ENCODE data around the gene TMSB10. TPM values are rescaled to one million over a fixed set of nuclear protein-coding genes. Genes with fewer than 3 reads are reported as not detected.
"Not testable (repeated sequence)": the region's sequence is repeated elsewhere in the genome, so short reads cannot be mapped to it uniquely, and the experiment has no call there.

Gene TMSB10
- total RNA-seq, 1 donor from 2014 or later, result 3,273 TPM

DNA sequence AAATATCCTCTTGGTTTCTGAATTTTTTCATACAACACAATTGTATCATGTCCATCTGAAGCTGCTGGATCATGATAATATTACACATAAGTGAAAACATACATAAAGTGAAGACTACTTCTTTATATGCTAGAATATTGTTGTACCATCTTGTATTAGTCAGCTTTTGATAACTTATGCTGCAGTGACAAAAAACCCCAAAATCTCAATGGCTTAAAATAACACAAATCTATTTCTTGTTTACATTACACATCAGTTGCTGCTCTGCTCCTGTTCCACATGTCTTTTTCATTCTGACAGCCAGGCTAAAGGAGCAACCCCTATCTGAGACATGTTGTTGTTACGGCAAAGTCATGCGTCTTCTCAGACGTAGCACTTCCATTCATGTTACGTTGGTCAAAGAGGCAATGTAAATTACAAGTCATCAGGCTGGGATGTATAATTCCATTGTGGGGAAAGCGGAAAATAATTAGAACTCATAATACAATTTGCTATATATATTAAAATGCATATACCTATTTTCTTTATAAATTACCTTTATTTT is 5.8 kb downstream of the TMSB10 start:
- Mint-ChIP-seq H3K27me3 (ENCODE audit: unreplicated experiment) (peaks cover 20% of the 10 kb centered on the region), H3K4me3 (ENCODE audit: unreplicated experiment) (no peak overlapping the region)
- DNase-seq, result no peak

GRCh38 chr2:84912984-84913383 is 7.5 kb downstream of the TMSB10 start:
- Mint-ChIP-seq H3K27me3 (ENCODE audit: unreplicated experiment) (peaks cover 7% of the 10 kb centered on the region), H3K9me3 (ENCODE audit: unreplicated experiment) (peaks cover 5% of the 10 kb centered on the region), H3K4me1 (ENCODE audit: low read depth, unreplicated experiment) (no peaks in the 10 kb centered on the region), H3K27ac (ENCODE audit: unreplicated experiment) (no peak overlapping the region), H3K36me3 (ENCODE audit: unreplicated experiment) (peaks cover 12% of the 10 kb centered on the region), H3K4me3 (ENCODE audit: unreplicated experiment) (no peak overlapping the region)
- DNase-seq, result no peak
- no peak for TF ChIP-seq CTCF (IDR thresholded peaks at IDR 0.05; ENCODE audit: partially characterized antibody, unreplicated experiment)

More for the DNA sequence above, 5.8 kb downstream of the TMSB10 start:
- H3K4me1 Mint-ChIP-seq (ENCODE audit: low read depth, unreplicated experiment), result peaks cover 3% of the 10 kb centered on the region
- H3K27ac Mint-ChIP-seq (ENCODE audit: unreplicated experiment), result no peak overlapping the region
- H3K9me3 Mint-ChIP-seq (ENCODE audit: unreplicated experiment), result peaks cover 12% of the 10 kb centered on the region
- H3K36me3 Mint-ChIP-seq (ENCODE audit: unreplicated experiment), result peaks cover 19% of the 10 kb centered on the region
- no peak for TF ChIP-seq CTCF (IDR thresholded peaks at IDR 0.05; ENCODE audit: partially characterized antibody, unreplicated experiment)

- Mint-ChIP-seq H3K4me3 (ENCODE audit: unreplicated experiment) (no peak overlapping the region), H3K4me1 (ENCODE audit: low read depth, unreplicated experiment) (no peaks in the 10 kb centered on the region), H3K27me3 (ENCODE audit: unreplicated experiment) (peaks cover 3% of the 10 kb centered on the region), H3K27ac (ENCODE audit: unreplicated experiment) (no peak overlapping the region), H3K36me3 (ENCODE audit: unreplicated experiment) (peaks cover 9% of the 10 kb centered on the region), H3K9me3 (ENCODE audit: unreplicated experiment) (peaks cover 3% of the 10 kb centered on the region)
- no peak for DNase-seq
- no peak for TF ChIP-seq CTCF (IDR thresholded peaks at IDR 0.05; ENCODE audit: partially characterized antibody, unreplicated experiment)
These were observed 8.9 kb downstream of the TMSB10 start for GRCh38 chr2:84914334-84914733.

- DNase-seq; H3K9me3 Mint-ChIP-seq (ENCODE audit: unreplicated experiment); H3K27me3 Mint-ChIP-seq (ENCODE audit: unreplicated experiment); H3K36me3 Mint-ChIP-seq (ENCODE audit: unreplicated experiment); H3K4me3 Mint-ChIP-seq (ENCODE audit: unreplicated experiment); H3K27ac Mint-ChIP-seq (ENCODE audit: unreplicated experiment); H3K4me1 Mint-ChIP-seq (ENCODE audit: low read depth, unreplicated experiment): not testable (repeated sequence)
These were observed 10.2 kb downstream of the TMSB10 start for GRCh38 chr2:84915675-84916074.

GRCh38 chr2:84917821-84918220 is 12.4 kb downstream of the TMSB10 start:
- H3K36me3 Mint-ChIP-seq (ENCODE audit: unreplicated experiment); H3K4me1 Mint-ChIP-seq (ENCODE audit: low read depth, unreplicated experiment); H3K27me3 Mint-ChIP-seq (ENCODE audit: unreplicated experiment); DNase-seq; H3K4me3 Mint-ChIP-seq (ENCODE audit: unreplicated experiment); H3K9me3 Mint-ChIP-seq (ENCODE audit: unreplicated experiment); H3K27ac Mint-ChIP-seq (ENCODE audit: unreplicated experiment): not testable (repeated sequence)

- Mint-ChIP-seq H3K36me3 (ENCODE audit: unreplicated experiment) (no peaks in the 10 kb centered on the region), H3K4me3 (ENCODE audit: unreplicated experiment) (no peak overlapping the region), H3K27ac (ENCODE audit: unreplicated experiment) (no peak overlapping the region), H3K4me1 (ENCODE audit: low read depth, unreplicated experiment) (no peaks in the 10 kb centered on the region), H3K27me3 (ENCODE audit: unreplicated experiment) (no peaks in the 10 kb centered on the region), H3K9me3 (ENCODE audit: unreplicated experiment) (no peaks in the 10 kb centered on the region)
- no peak for TF ChIP-seq CTCF (IDR thresholded peaks at IDR 0.05; ENCODE audit: partially characterized antibody, unreplicated experiment)
- DNase-seq, result no peak
These were observed 13.0 kb downstream of the TMSB10 start for GRCh38 chr2:84918430-84918829.

All from glutamatergic neuron (in vitro differentiated cells).